GM13976 (cell line): ENCODE data around the gene THRSP.
"Not testable (repeated sequence)": the region's sequence is repeated elsewhere in the genome, so short reads cannot be mapped to it uniquely, and the experiment has no call there.

Source experiments
- DNase-seq: peaks from one replicate; pipeline ENCODE4 v3.0.0; 2012; ENCODE audit warnings: low spot score
- in situ Hi-C: fragments of 300-500 bp; cut with MboI; formaldehyde crosslinking; loops from one replicate; pipeline ENCODE4 v1.12.0; 2022; ENCODE audit warnings: low sequenced_read_pairs, mixed read lengths, inconsistent platforms; ENCODE audit not compliant: unreplicated experiment
- TF ChIP-seq, protein P1 (sequence below): IDR thresholded peaks from 2 replicates; pipeline ENCODE4 v1.5.1; 2012; ENCODE audit warnings: borderline replicate concordance, mild to moderate bottlenecking; ENCODE audit not compliant: insufficient read depth; ENCODE audit errors: extremely low read depth, missing control alignments, control extremely low read depth

The THRSP gene

DNA sequence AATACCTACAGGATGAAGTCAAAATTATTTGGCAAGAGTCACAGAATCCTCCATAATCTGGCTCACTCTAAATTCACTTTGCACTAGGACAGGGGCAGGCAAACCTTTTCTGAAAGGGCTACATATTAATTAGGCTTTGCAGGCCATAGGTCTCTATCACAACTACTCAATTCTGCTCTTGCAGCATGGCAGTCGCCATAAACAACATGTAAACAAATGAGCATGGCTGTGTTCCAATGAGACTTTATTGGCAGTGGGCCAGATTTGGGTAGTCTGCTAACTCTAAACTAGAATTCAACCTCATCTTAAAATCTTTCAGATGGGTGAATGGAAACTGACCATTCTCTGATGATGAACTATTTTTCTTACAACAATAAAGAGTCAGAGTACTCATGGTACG is 5.8 kb downstream of the THRSP start:
- TF ChIP-seq, protein P1, sequence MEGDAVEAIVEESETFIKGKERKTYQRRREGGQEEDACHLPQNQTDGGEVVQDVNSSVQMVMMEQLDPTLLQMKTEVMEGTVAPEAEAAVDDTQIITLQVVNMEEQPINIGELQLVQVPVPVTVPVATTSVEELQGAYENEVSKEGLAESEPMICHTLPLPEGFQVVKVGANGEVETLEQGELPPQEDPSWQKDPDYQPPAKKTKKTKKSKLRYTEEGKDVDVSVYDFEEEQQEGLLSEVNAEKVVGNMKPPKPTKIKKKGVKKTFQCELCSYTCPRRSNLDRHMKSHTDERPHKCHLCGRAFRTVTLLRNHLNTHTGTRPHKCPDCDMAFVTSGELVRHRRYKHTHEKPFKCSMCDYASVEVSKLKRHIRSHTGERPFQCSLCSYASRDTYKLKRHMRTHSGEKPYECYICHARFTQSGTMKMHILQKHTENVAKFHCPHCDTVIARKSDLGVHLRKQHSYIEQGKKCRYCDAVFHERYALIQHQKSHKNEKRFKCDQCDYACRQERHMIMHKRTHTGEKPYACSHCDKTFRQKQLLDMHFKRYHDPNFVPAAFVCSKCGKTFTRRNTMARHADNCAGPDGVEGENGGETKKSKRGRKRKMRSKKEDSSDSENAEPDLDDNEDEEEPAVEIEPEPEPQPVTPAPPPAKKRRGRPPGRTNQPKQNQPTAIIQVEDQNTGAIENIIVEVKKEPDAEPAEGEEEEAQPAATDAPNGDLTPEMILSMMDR, result no peak
- no peak for DNase-seq
- in situ Hi-C loops, result no loop called here

DNA sequence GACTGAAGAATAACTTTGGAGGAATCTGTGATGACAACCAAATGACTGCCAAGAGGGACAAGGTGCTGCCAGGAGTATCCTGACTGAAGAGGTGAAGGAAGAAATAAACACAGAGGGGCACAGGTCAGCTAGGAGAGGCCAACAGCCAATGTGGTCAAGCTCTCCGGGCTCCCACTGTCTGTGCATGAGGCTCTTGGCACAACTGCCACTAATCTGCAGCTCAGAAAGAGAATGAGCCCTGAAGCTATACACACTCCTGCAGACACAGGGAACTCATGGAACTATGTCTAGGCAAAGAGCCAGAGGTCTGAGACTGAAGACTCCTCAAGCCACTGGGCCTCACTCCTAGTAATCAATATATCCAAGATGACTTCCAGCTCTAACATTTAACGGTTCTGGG is 7.0 kb downstream of the THRSP start:
- no peak for DNase-seq
- TF ChIP-seq, protein P1, result no peak

DNA sequence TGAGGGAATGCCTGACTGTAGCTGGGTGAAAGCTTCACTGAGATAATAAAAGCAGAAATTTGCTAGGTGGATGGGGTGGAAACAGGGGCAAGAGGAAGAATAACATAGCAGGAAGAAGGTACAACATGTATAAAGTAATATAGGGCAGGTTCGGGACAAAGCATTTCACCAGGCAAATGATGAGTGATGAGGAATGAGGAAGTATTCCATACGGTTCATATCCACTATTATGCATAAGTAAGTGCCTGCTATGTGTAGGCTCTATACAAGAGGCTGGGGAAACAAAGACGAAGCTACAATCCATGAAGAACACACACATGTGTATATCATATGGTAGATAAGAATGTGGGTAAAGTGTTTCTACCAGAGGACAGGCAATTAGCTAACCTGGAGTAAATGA is 8.1 kb downstream of the THRSP start:
- in situ Hi-C loops, result no loop called here
- TF ChIP-seq, protein P1, result no peak
- no peak for DNase-seq

More for the DNA sequence above, 7.0 kb downstream of the THRSP start:
- in situ Hi-C loops, result no loop called here

DNA sequence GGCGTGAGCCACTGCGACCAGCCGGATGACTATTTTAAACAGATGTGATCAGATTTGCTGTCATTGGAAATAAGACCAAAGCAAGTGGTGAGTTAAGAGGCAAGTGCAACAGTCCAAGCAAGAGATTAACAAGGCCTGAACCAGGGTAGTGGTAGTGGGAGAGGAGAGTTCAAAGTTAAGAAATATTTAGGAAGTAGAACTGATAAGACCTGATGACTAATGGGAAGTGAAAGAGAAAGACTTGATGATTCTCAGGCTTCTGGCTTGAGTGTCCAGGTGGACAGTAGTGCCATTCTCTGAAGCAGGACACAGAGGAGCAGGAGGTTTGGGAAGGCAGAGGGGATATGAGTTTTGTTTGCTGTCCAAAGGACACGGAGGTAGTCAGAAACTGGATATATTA is 8.8 kb downstream of the THRSP start:
- TF ChIP-seq, protein P1, result no peak
- no peak for DNase-seq
- in situ Hi-C loops, result no loop called here

DNA sequence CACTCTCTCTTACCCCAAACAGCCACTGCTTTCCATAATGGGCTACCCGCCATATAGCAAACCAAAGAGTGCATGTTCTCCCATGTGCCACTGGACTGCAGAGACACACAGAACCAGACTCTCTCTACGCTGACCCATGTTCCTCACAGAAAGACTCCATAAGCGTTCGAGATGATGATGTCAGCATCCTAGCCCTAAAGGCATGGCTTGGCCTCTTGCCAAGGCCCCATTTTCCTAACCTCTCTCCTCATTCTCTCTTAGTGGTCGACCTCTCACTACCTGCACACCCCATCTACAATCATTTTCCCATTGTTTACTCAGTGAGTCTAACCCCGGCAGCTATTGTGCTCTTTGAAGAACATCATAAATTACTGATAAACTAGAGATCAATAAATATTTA is 11.1 kb downstream of the THRSP start:
- no peak for DNase-seq
- in situ Hi-C loops, result no loop called here
- TF ChIP-seq, protein P1, result no peak

DNA sequence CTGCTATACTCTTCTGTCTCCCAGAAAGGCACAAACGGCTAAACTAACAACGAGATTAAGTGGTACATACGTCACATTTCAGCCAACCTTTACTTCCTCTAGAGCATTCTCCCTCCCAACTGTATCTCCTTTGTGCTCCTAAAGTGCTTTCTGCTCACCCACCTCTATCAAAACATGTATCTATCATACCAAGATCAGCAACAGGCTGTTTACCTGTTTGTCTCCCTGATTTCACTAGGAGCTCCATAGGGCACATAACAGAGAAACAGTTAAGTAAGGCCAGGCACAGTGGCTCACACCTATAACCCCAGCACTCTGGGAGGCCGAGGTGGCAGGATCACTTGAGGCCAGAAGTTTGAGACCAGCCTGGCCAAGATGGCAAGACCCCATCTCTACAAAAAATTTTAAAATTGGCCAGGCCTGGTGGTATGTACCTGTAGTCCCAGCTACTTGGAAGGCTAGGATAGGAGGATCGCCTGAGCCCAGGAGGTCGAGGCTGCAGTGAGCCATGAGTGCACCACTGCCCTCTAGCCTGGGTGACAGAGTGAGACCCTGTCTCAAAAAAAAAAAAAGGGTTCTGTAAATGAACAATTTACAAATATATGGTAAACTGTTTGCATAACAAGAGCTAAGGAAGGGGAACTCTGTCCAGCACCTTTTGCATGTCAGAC is 13.2 kb downstream of the THRSP start:
- TF ChIP-seq, protein P1, result no peak
- in situ Hi-C loops, result no loop called here
- DNase-seq, result no peak

DNA sequence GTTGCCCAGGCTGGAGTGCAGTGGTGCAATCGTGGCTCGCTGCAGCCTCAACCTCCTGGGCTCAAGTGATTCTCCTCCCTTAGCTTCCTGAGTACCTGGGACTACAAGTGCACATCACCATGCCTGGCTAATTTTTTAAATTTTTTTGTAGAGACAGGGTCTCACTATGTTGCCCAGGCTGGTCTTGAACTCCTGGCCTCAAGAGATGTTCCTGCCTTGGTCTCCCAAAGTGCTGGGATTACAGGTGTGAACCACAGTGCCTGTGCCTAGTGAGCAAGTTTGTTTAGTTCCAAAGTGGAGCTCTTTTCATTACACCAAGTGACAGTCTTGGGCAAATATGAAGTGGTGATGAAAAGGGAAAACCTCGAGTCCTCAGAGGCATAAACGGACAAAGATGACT is 13.9 kb downstream of the THRSP start:
- DNase-seq, in situ Hi-C loops: not testable (repeated sequence)
